Stimulated activated CD4-positive, alpha-beta T cell treated with anti-CD3 and anti-CD28 coated beads, Interleukin-15, amount 100 ng/mL, for 48 hours (primary cell): ENCODE results near the gene FDX1.

ENCODE experiments used
- DNase-seq, 2 donors: peaks; one replicate each; pipeline ENCODE4 v3.0.0-alpha.2; 2020; ENCODE audit warnings: low read depth in 2 of 2

The FDX1 gene

DNA sequence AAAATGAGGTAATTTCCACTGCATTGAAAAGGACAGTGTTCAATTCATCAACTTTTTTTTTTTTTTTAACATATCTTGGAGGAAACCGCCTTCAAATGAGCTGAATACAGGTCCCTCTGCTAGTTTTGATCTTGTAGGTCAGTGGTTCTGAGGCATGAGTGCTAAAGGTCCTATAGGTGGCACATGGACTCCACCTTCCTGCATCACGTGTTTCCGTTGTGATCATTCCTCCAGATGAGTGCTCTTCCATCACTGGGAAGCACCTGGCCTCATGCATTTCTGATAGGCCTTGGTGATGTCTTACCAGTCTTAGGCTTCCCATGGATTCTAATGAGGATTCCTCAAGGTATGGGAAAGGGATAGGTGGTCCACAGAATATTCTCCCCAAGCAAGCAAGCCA, 37.8 kb downstream of the FDX1 start:
- no peak for DNase-seq

DNA sequence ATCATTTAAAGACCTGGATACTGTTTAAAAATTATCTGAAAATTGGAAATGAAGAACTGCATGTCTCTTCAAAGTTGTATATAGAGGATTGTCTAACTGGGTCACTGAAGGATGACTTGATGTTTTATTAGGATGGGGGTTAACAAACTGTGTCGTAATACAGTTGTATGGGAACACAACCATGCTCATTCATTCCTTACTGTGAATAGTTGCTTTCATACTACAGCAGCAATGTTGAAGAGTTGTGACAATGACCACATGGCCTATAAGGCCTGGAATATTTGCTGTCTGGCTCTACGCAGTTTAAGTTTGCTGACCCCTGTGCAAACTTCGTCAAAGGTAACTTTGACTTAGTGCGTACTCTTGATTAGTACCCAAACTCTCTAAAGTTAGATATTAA, 38.4 kb downstream of the FDX1 start:
- no peak for DNase-seq

DNA sequence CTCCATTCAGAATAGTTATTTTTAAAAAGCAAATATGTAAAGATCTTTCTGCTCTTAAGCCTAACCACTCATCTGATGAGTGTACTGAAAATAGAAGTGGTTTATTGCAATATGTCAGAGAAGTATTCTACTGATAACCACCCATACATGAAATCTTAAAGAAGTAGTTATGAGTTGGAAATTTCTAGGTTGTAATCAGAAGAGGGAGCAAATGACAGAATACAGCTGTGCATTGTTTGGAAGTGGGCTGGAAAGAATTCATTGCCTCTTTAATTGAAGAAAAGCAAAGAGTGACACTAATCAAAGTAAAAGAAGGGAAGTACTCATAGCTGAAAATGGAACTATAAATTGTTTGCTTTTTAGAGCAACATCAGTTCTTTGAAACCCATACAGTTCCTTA, 39.4 kb downstream of the FDX1 start:
- no peak for DNase-seq

DNA sequence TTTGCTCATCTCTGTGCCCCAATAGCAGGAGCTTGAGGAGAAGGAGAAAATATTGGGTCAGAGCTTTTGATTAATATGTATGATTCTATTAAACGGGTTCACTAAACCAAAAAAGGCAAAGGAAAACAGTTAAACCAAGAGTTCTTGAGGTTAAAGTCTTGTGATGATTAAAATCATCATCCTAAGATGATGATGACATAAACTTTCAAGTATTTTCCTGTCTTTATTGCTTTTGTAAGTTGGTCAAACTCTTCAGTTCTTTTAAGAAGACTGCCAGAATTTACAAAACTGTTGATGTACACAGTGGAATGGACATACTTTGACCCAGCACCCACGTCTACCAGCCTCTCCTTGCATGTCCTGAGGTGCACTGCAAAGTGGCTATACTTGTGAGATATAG, 41.0 kb downstream of the FDX1 start:
- DNase-seq: no peak

DNA sequence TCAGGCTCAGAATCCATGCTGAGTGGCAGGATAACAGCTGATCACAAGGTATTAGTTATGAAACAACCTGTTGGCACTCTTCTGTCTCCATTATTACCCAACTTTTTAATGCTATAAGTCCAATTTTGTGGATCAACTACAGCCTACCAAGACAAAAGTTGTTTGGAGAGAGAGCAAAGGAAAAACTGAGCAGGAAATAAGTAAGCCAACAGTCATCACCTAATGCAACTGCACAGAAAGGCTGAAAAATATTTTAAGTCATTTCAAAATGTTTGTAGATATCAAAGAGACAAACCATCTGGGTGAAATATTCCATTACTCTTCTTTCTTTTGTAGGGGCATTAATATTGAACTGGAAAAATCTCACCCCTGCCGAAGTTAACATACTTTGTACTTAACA, 41.6 kb downstream of the FDX1 start:
- no peak for DNase-seq

DNA sequence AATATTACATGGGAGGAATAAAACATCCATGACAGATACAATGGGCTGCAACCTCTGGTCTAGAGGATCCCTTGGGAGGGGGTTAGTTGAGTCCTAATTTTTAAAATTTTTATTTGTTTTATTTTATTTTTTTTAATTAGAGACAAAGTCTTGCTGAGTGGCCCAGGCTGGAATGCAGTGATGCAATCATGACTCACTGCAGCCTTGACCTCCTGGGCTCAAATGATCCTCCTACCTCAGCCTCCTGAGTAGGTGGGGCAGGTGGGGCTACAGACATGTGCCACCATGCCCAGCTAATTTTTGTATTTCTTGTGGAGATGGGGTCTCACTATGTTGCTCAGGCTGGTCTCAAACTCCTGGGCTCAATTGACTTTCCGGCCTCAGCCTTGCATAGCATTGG, 43.1 kb downstream of the FDX1 start:
- DNase-seq: no peak

DNA sequence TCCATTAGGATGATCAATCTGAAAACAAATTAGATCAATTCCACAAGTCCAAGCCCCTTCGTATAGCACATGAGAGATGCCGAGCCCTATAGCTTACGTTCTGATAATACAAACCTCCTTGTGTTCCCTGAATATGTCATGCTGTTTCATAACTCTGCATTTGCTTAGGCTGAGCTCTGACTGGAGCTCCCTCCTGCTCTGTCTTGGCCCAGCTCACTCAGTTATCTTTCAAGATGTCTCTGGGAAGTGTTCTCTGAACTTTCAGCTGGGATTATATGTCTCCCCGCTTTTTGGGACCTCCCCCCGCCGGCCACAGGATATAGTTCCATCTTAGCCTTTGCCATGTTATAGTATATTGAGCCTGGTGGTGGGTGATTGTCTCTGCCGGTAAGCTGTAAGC, 44.0 kb downstream of the FDX1 start:
- no peak for DNase-seq

DNA sequence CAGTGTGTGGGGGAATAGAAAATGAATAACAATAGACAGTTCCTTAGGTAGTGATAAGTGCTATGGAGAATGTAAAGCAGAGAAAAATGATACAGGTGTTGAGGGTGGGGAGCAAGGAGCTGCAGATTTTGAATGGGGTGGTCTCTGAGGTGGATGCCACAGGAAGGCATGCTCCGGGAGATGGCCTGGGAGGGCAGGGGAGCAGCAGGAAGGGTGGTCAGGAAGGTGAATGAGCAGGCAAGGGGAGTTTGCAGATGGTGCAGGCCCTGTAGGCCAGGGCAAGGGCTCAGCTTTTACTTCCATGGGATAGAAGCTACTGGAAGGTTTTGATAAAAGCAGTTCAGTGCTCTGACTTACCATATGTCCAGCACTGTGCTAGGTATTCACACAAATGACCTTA, 44.8 kb downstream of the FDX1 start:
- DNase-seq: no peak

DNA sequence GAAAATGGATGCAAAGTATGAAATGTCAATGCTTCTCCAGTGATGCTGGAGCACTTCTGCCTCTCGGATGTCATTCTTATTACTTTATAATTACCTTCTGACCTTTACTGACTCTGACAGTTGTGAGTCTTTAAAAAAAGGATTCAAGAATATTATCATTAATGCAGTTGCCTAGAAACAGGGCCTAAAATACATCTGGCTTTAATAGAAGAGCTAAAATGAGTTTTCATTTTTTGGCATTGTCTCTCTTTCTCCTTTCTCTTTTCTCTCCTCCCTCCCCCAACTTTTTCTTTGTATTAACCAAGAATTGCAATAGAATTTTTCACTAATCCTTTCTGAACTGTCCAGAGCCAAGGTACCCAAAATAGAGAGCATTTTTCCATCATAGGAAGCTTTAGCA, 45.9 kb downstream of the FDX1 start:
- DNase-seq: no peak

DNA sequence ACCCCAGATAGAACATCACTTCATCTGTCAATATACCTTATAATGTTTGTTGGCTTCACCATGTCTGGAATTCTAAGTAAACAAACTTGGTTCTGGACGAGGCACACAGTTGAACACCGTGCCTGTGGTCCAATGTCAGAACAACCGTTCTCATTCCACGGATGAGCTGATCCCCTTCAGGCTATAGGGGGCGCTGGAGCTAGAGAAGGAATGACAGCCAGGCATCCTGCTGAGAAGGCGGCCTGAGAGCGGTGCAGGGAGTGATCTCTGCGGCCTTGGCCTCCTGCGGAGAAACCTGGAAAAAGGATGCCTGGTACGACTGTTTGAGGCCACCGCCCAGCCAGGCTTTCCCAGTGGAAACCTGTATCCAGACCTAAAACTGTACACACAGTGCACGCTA, 48.7 kb downstream of the FDX1 start:
- no peak for DNase-seq

DNA sequence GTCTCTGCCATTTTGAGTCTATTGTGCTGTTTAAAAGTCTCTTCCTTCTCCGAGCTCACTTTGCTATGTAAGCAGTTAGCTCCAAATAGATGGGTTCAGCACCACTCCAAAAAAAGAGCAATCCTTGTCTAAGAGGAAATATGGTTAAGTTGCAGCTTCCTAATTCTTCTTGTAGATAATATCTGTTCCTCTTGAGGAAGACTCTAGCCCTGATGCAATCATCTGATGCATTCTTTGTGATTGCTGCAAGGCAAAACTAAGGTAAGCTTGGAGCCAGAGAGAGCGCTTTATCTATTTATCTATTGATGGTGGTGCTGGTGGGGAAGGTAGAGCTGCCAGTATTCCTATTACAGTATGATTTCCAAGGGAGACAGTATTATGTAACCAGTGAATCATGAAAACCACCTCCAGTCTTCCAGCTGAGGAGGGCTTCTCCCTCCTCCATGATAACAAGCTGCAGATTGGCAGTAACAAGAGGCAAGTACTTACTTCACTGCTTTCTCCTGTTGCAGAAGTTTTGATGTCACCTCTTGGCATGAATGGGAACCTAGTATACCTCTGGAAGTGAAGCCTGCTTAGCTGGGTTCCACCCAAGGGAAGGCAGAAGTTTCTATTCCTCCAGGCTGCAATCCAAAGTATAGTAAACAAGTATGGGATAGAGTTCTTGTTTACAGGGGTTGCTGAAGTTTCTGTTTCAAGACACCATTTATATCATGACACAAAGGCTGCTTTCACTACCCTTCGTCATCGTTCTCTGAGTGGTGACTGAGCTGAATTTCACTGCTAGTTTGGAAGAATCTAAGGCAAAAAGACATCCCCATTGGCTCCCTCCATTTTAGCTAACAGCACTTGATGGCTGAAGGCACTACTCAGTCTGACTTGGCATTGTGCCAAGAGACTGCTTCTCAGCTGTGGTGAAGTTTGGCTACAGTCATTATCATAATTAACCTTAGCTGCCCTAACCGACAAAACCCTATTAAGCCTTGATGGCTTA, 49.7 kb downstream of the FDX1 start:
- DNase-seq: no peak

DNA sequence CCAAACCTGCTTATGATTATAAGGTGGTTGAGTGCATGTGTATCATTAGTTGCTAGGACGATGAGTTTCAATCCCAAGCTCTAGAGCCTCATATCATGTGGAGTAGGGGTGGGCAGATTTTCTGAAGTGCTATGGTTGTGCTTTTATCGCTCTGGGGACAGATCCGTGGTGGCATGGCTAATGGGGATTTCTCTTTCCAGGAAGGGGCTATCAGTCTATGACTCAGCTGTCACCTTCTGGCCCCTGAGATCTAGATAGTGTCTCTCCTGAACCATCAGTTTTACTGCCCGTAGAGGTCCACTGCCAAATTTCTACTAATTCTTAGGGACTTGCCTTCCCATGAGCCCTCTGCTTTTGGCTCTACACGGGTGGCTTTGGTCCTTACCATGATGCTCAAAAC, 51.8 kb downstream of the FDX1 start:
- DNase-seq: no peak

DNA sequence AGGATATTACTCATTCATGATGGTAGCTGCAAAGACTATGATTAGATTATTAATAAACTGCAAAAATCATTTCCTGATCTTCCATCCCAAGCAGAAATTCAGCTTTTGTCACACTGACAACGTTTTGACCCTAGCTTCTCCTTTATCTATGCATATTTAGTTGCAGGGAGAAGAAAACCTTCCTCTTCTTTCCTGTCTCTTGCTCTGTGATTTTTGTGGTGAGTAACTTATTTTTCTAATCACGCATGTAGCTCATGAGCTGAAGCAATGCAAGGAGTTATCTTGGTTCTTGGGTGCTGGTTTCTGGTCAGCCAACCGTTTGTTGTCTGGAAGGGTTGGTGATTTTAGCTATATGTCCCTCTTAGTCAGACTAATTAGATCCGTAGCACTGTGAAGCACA, 56.4 kb downstream of the FDX1 start:
- no peak for DNase-seq

DNA sequence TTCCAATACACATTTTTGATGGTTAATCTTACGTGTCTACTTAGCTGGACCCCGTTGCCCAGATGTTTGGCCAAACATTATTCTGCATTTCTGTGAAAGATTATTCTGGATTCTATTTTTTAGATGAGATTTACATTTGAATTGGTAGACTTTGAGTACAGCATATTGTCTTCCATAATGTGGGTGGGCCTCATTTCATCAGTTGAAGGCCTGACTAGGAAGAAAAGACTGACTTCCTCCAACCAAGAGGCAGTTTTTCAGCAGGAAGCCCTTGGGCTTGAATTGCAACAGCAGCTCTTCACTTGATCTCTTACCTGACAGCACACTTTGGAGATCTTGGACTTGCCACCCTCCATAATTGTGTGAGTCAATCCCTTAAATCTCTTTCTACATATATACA, 58.7 kb downstream of the FDX1 start:
- no peak for DNase-seq

DNA sequence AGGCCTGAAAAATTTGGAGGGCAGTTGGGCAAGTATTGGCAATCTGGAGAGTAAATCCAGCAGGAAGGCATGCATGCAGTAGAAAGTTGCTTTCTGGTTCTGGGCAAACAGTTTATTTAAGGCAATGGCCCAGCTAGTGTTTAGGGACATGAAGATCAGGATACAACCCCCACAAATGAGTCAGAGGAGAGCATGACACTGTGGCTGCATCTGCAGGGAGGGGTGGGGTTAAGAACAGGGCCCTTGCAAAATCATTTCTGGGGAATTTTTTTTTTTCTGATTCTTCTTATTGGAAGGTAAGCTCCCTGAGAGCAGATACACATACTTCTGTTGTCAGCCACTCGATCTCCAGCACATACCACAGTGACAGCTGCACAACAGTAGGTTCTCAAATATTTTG, 61.1 kb downstream of the FDX1 start:
- no peak for DNase-seq

DNA sequence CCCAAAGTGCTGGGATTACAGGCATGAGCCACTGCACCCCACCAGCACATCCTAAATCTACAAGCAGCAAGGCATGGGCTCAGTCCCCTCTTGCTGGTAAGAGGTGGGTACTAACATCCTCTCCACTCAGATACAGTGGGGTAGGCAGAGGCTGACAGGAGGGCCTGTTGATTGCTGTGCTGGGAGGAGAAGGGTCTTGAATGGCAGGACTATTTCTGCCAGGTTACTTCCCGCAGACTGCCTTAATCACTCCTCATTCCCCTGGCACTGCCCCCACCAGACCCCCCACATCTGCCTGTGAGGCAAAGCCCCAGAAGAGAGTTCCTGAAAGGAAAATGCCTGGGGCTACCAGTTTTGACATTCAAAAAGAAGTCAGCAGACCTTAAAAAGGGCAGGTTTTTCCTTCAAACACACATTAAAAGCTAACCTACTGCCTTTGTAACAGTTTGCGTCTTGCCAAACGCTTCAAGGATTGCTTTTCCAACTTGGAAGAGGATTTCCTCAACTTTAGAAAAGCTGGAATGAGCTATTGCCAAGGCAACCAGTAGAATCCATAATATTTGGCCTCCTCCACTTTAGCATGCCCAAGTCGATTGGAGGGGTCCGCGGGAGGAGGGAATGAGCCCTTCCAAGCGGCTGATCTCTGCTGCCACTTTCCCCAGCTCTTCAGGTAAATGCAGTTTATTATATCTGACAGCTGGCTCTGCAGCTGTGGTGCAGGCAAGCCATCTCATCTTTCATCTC, 62.0 kb downstream of the FDX1 start:
- DNase-seq: no peak

DNA sequence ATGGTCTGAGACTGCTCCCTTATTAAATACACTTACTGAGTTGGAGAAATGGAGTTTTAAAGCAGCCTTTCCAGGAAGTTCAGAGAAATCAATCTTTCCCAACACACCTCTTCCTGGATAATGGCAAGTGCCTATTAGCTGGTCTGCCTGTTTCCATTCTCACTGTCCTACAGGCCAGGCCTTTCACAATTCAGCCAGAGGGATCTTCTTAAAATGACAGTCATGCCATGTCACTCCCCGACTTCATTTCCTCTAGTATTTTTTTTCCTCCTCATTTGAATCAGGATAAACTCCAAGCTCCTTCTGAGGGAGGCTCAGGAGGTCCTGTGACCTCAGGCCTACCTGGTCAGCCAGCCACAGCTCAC, 62.6 kb downstream of the FDX1 start:
- DNase-seq: no peak

DNA sequence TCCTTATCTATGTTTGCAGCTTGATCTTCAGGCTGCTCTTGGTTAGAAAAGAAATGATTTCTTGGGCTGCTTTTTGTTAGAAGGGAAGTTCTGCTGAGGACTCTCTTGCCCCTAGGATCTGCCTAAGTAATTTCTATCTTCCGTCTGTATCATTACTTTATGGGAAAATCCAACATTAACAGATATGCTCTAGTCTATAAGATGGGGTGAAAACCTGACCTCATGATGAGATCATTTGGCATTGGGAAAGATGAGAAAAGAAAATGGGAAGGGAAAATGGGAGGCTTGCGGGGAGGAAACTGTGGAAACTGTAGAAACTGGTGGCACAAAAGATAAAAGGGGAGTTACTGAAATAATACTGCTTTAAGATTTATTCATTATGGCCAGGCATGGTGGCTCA, 63.6 kb downstream of the FDX1 start:
- DNase-seq: no peak

DNA sequence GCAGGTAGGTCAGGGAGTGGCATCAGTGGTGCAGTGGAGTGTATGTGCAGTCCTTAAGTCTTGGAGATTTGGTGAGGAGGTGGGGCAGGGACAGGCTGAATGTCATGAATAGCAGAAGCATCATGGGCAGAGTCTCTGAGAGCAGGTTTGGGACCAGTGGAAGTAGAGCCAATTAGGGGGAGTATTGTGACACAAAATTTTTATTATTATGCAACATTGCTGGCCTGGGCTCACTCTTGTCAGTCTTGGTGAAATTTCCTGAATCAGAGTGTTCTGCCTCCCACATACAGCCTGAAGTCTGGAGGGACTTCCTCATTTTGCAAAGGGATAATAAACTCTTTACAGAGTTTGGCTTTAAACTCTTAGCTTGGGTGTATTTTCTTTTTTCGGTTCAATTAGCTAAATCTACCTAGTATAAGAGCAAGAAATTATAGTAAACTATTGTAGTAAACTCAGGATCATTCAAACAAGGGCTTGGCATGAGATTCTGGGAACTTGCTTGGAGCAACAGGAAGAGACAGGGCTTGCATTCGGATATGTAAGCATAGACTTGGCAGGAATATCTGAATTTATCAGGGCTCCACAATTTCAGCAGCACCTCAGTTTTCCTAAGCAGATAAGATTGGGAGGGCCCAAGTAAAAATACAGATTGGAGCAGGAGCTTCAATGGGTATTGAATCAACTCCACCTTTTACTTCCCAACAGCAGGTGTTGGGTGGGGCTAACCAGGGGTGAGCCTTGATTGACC, 67.7 kb downstream of the FDX1 start:
- DNase-seq: no peak

DNA sequence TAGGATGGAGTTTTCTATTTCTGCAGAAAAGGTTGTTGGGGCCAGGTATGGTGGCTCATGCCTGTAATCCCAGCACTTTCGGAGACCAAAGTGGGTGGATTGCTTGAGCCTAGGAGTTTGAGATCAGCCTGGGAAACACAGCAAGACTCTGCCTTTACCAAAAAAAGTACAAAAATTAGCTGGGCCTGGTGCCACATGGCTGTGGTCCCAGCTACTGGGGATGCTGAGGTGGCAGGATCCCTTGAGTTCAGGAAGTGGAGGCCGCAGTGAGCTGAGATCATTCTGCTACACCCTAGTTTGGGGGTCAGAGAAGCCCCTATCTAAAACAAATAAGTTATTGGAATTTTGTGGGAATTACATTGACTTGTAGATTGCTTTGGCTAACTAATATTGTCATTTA, 71.7 kb downstream of the FDX1 start:
- no peak for DNase-seq

DNA sequence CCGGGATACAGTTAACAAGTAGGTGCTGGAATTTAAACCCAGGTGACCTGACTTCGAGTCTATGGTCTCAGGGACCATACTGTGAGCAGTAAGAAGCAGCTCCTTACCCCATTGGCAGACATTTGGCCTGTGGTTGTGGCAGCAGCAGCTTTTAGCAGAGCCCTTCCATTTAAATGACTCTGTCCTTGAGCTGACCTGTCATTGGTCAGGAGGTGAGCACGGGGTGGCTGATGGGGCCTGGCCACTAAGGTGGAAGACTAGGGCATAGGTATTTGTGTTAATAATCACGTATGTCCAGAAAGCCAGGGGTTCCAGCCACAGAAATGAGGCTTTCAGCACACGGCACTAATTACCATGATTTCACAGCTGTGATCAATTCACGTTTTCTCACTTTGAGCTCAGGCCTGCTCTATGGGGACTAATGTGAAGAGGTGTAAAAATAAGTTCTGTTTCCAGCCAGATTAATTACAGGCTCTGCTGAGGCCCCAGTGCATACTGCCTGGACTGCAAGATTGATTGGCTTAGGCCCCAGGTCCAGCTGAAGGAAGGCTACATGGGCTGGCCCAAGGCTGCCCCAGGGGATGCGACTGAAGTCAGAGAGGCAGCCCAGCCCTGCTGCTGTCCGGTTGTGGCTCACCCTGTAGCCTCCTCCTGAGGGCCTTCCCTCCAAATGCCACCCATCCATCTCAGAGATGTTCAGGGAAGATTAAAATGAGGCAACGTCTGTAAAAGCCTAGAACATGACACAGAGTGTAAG, 76.0 kb downstream of the FDX1 start:
- no peak for DNase-seq

DNA sequence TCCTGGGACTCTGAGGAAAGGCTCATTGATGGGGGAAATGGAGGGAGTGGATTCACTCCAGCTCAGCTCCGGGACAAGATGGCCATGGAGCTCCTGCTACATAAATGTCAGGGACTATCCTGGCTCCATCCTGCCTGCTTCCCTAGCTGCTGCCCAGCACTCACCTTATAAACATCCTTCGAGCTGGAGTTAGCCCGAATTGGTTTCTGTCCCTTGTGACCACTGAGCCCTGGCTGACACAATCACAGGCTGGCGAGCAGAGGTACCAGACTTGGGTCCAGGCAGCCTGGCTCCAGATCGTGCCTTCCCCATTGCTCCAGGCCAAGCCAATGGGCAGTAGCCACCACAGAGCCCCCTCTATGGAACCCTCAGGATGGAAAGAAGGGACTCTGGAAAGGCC, 77.6 kb downstream of the FDX1 start:
- DNase-seq: no peak
